NCI-H1694 (cell line): Measurements from ENCODE around the gene CACNA1S.

Experiments used
- DNase-seq: peaks from one replicate; lab custom pipeline; 2025; lab: John Stamatoyannopoulos, UW

The CACNA1S gene

DNA sequence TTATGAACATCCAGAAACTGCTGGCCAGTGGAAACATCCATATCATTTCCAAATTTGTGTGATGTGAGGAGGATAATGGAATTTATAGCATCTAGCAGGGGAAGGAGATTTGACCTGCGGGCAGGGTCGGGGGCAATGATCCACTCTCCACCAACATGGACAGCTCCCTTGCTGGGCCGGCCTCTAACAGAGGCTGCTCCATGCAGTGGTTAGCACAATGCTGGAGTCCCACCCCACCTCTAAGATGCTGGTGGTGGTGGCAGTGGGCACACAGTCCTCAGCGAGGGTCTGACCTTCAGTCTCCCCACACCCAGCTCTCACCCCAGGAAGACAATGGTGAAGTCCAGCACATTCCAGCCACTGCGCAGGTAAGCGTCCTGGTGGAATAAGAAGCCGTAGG lies 18.7 kb downstream of the CACNA1S start:
- no peak for DNase-seq

DNA sequence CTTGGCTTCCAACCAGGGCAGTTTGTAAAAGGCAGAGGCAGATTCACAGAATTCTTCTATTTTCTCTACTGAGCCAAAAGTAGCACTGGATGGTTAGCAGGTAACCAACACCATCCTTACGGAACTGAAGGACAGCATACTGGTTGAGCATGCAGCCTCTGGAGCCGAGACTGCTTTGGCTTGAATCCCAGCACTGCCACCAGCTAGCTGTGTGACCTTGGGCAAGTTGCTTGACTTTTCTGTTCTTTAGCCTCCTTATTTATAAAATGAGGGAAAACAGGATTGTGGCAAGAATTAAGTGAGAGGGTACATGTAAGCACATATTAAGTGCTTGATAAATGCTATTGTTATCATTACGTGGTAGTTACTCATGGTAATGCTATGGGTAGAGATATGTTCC lies 19.5 kb downstream of the CACNA1S start:
- no peak for DNase-seq

DNA sequence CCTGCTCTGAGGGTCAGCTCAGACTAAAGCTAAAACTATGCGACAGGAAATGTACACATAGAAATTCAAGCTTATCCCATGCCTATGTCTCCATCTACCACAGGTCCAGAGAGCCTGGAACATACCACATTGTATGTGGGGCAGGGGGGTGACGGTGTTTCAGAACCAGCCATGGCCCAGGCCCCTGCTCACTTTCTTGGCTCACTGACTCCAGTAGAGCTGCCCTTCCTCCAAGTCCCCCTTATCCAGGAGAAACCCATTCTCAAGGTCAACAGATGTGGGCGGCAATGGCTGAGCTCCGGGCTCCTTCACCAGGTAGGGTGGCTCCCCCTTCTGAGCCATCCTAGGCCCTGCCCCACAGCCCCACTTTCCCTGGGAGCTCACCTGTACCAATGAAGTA lies 21.0 kb downstream of the CACNA1S start:
- DNase-seq: no peak

DNA sequence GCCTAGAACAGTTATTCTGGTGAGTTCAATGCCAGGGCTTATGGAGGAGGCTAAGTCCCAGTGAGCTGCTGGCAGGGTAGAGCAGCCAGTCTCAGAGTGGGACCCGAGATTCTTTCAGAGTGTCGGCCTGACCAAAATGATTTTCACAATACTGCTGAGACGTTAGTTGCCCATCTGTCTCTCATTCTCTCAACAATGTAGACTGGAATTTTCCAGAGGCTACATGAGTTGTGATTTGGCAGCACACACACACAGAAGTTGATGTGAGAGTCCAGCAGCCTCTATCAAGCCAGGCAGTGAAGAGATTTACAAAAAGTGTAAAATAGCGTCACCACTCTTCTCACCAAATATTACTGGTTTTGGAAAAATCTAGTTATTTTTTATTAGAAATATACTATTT lies 21.7 kb downstream of the CACNA1S start:
- DNase-seq: no peak

DNA sequence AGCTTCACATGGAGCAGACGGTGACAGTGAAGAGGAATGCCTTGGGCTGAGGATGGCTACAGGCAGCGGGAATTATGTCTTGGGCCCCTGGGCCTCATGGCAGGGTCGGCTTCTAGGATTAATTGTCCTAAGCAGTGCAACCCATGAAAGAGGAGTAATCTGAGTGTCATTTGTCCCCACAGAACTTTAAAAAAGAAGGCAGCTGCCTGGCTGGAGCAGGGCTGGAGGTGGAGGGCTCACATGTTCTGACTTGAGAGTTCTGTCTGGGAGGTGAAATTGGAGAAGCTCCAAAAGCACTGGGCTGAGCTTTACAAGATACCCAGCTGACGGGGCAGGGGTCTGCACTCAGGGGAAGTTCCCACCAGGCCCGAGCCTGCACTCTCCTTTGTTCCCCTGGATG lies 22.6 kb downstream of the CACNA1S start:
- DNase-seq: no peak

DNA sequence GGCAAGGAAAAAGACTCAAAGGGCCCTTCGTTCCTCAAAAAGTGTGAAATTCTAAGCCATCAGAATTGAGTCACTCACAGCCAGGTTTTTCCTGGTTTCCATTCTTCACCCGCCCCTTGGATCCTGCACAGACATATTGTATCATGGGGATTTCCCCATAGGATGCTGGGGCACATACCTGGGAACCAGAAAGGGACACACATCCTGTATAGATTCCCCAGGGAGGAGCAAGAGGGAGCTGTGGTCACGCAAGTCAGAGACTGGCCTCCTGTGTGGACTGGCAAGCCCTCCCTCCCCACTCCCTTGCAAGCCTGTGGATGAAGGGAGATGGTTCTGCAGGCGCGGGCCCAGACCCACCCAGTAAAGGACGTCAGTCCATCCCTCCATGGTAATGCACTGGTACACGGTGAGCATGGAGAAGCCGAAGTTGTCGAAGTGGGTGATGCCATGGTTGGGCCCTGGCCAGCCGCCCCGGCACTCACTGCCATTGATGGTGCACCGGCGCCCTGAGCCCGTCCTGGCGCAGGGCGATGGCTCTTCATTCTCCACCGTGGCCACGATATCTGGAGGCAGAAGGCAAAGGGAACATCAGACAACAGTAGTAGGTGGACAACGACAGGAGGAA lies 23.2 kb downstream of the CACNA1S start:
- DNase-seq: no peak

DNA sequence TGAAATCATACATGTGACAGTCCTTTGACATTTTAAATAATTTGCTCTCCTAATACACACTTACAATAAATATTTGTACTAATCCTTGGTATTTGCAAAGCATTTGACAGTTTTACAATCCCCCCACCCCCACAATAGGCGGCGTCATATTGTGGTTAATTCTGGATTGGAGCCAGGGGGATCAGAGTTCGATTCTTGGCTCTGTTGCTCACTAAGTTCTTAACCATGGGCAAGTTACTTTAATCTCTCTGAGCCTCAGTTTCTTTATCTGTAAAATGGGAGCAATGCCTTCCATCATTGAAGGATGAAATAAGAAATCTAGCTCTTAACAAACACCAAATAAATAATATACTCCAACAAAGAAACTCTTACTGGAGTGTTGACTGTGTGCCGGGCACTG lies 23.8 kb downstream of the CACNA1S start:
- no peak for DNase-seq

DNA sequence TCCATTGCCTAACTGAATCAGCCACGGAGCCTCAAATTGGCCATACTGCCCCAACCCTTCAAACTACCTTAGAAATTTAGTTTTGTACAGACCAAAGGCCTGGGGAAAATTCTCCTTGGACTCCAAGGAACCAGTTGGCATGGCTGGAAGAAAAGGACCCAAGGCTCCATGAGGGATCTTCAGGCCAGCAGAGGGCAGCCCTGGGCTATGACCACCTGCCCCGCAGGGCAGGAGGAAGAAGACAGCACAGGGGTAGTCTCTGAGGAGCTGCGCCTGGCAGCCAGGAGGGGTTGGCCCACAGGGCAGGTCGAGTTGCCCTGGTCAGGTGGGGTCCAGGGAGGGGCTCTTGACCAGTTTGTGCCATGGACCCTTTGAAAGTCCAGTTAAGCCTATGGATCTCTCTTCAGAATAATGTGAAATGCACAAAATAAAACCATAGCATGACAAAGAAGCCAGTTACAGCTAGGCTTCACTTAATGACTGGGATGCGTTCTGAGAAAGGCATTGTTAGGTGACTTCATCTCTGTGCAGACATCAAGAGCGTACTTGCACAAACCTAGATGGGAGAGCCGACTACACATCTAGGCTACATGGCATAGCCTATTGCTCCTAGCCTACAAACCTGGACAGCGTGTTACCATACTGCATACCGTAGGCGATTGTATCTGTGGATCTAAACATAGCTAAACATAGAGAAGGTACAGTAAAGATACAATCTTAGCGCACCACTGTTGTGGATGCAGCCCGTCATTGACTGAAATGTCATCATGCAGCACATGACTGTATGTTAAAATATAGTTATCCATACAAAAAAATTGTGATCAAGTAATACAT lies 26.1 kb downstream of the CACNA1S start:
- peak; percentile 39 for DNase-seq

DNA sequence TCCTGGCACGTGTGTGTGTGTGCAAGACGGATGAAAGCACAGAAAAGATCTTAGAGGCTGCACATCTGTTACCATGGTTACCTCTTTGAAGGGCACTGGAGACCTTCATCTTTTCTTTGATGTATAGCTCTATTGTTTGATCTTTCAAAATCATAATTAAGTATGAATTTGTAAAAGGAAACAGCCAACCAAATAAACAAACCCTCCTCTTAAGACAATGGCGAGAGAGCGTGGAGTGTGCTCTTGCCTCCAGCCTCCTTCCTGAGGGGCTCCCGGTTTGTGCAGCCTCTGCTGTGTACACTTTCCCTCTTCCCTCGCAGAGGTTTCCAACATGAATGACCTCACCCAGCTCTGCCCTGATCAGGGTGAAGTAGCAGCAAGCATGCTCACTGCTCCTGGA lies 27.9 kb downstream of the CACNA1S start:
- DNase-seq: no peak

DNA sequence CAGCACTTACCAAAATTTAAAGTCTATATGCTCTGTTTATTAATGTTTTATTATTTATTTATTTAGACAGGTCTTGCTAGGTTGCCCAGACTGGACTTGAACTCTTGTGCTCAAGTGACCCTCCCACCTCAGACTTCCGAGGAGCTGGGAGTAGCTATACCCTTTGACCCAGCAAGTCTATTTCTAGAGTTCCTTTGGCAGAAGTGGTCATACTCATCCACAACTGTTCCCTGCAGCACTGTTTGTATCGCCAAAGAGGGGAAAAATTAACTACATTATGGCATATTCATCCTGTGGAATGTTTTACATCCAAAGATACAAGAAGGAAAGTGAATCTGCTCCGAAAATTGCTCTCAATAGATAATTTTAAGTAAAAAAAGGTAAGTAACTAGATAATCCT lies 28.5 kb downstream of the CACNA1S start:
- DNase-seq: no peak

DNA sequence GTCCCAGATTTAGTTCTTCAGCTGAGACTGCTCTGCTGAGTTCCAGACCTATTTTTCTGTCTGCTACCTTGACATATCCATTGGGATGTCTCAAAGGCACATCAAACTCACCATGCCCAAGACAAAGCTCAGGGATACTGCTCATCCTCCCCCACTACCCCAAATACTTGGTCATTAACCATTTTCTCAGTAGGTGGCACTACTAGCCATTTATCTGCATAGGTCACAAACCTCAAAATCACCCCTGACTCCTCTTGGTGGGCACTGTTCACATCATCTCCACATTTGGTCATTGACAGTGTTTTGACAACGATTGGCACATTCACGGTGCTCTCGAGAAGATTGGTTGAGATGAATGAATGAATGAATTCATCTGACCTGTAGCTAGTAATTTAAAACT lies 32.1 kb downstream of the CACNA1S start:
- no peak for DNase-seq

DNA sequence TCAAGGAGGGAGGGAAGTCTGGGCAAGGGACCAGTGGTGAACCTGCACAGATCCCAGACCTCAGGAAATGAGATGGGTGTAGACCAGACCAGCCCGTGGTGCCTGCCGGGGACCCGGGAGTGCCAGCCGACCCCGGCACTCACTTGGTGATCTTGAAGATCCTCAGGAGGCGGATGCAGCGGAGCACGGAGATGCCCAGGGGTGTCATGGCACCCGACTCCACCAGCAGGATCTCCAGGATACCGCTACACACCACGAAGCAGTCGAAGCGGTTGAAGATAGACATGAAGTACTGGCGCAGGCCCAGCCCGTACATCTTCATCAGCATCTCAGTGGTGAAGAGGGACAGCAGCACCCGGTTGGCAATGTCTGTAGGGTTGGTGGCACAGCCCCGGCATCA lies 34.5 kb downstream of the CACNA1S start:
- DNase-seq: no peak

DNA sequence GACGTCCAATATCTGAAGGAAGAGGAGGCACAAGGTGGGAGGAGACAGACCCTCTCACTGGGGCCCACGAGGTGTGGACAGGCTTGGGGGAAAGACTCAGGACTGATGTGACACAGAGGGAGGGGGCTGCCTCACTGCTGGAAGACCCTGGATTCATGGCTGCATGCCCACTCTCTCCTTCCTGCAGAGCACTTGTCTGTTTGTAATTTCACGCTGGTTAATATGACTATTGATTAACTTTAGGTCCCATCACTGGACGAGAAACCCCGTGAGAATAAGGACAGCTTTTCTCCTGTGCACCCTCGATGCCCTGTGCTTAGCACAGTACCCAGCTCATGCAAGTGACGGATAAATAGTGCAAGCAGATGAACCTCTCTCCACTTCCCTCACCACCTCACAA lies 35.1 kb downstream of the CACNA1S start:
- DNase-seq: no peak

DNA sequence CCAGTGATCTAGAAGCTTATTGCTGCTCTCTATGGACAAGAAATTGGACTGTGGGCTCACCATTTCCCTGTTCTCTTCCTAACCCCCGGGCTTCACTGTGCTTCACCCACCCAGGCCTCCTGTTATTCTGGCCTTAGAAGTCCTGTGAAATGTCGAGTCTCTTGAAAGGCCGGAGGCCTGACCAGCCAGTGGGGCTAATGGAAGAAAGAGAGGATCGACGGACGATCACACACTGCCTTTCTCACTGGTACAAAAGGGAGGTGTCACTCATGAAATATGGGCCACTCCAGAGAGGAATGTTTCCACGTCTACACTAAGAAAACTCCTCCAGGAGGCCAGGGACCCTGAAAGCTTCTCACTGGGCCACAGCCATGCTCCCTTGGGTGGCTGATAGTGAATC lies 36.1 kb downstream of the CACNA1S start:
- DNase-seq: no peak

DNA sequence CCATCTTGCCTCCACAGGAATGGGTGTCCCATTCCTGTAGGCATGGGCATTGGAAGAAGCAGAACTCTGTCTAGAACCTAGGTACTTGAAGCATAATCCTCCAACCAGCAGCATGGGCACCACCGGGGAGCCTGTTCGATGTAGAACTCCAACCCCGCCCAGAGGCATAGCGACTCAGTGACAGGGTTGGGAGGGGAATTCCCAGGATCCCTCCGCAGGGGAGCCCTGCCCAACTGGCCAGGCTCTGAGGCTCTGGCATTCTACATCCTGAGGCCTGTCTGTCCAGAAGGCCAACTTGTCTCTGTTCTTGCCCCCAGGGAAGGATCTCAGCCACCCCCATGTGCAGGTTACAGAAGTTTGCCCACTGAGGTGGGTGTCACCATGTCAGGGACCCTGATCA lies 38.2 kb downstream of the CACNA1S start:
- no peak for DNase-seq

DNA sequence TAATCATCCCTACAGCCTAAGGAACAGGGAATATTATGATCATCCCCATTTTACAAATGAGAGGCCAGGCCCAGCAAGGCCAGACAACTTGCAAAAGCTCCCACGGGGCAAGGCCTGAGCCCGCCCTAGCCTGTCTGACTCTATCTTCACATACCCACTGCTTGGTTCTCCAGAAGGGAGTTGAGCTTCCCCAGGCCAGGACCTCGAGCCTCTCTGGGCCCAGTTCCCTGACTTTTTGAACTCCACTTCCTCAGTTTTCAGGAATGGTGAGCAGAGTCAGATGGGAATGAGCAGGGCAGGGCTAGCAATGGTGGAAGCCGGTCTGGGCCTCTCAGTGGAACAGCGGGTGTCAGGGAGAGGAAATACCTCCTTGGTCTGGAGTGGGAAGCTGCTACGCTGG lies 39.3 kb downstream of the CACNA1S start:
- DNase-seq: no peak

DNA sequence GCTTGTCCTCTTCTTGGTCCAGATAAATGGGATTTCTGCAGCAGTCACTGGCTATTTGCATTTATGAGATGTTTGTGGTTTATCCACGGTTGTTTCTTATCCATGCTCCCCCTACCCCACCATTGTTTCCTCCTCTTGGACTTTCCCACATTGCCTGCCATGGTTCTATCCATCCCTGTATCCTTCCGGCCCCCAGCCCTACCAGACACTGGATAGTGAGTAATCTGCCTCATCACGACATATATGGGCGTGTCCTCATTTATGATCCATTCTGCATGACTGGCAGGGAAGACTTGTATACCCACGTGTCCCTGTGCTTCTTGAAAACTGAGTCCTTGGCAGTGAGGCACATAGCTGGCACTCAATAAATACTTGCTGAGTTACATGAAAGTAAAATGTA lies 40.1 kb downstream of the CACNA1S start:
- DNase-seq: no peak

DNA sequence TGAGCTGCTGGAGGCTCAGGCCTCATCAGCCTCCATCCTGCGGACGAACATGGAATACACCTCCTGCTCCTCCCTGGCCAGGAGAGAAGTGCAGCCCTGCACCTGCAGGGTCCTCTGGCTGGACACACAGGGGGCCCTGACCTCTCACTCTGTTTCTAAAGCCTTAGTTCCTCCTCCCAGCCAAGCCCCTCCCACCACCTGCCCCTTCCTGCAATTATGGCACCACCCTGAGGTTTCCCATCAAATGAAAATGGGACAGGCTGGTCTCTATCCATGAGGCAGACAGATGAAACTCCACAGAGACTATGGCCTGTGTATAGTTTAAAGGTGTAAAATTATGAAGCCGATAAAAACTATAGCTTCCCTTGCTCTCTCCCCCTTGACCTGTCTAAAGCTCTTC lies 42.6 kb downstream of the CACNA1S start:
- DNase-seq: no peak

DNA sequence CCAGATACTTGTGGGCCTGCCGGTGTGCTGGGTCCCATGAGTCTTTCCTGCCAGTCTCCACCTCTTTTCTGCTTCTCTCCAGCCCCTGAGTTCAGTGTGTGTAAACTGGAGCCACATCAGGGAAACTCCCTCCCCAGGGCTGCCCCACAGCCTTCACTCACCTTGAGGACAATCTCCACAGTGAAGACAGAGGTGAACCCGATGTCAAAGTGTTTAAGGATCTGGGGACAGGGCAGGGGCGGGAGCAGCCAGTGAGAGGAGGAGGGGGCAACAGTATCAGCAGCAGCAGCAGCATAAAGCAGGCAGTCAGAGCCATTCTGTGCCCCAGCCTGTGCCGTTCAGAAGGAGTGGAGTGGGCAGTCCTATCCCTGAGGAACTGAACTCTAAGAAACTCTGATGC lies 43.2 kb downstream of the CACNA1S start:
- DNase-seq: no peak

DNA sequence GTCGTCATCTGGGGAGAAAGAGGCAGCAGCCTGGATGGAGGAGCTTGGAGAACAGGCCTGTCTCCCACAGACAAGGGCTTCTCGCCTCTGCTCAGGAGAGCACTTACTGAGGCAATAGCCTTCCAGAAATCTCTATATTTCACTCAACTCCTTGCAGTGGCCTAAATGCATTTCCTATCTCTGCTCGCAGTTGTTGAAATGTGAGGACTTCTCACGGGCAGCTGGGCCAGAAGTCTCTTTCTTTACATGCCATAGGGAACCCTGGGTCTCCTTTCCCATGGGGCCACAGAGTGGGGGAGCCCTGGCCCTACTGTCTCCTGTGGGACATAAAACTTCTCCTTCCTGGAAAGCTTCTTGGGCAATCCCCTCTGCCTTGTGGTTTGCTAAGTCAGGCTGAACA lies 45.2 kb downstream of the CACNA1S start:
- no peak for DNase-seq

DNA sequence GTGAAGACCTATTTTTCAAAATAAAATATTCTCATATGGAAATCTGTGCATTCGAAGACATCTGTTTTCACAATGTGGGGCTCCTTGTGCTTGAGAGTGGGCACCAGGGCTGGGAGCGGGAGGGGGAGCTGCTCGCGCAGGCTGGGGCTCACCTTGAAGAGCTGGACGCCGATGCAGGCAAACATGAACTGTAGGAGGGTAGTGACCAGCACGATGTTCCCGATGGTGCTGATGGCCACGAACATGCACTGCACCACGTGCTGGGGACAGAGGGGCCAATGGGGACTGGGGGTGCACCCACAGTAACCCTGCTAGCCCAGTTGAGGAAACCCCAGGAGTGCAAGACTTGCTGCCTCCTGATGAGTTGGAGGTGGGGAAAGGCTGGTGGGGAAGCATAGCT lies 46.5 kb downstream of the CACNA1S start:
- no peak for DNase-seq

DNA sequence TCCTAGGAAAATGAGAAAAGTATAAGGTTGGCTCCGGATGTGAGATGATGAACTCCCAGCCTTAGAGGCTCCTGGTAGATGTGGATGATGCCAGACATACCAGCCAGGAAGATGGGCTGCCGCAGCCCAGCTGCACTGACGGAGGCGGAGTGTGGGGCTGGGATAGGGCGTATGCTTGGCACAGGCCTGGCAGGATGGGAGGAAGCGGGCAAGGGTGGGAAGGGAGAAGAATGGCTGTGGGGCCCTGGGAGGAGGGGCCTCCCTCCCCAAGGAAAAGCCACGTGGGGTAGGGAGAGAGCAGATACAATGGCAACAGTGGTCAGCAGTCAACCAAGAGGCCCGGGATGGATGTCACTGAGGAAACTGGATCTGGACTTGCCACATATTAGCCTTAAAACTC lies 47.4 kb downstream of the CACNA1S start:
- no peak for DNase-seq

DNA sequence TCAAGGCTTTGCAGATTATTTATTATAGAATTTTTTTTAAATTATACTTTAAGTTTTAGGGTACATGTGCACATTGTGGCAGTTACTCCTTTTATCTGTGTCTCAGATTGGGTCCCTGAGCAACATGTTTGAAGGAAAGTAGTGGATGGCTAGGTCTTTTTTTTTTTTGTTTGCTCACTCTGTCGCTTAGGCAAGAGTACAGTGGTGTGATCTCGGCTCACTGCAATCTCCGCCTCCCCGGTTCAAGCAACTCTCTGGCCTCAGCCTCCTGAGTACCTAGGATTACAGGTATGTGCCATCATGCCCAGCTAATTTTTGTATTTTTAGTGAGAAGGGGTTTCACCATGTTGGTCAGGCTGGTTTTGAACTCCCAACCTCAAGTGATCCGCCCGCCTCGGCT lies 49.1 kb downstream of the CACNA1S start:
- DNase-seq: no peak

DNA sequence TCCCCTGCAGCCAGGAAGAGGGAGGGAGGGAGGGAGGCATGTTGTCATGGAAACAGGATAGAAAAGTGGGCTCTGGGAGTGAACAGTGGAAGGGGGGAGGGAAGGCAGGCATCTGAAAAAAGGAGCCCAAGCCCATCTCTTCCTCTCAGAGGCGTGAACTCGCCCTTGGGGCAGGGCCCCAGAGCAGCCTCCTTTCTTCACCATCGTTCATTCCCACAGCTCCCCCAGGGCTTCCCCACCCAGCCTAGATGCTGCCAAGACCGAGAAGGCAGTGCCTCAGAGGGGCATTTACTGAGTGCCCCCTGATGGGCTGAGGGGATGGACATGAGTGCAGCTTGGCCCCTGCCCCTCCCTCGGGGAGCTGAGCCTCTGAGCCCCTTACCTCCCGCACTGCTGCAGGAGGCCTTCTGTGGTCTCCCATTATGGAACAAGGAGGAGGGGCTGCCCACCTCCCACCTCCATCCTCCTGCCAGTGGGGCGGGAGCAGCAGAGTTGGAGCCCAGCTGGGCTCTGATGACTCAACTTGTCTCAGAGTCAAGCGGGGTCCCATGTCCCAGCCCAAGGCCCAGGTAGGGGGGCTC lies 49.6 kb downstream of the CACNA1S start:
- no peak for DNase-seq
